Hematopoietic multipotent progenitor cell treated with erythropoietin and hydrocortisone succinate and interleukin-3 and kit ligand, for 4 days (in vitro differentiated cells): ENCODE results near the gene MTAP.
A peak's percentile ranks its signal among the peaks of the same experiment; 100 is the strongest.

Source experiments
- DNase-seq: peaks from one replicate; pipeline ENCODE4 v3.0.0-alpha.2; 2015

The MTAP gene

GRCh38 chr9:21854119-21854518 lies 51.7 kb downstream of the MTAP start:
- no peak for DNase-seq

- DNase-seq: no peak
Observed at GRCh38 chr9:21854594-21854993, 52.2 kb downstream of the MTAP start.

GRCh38 chr9:21856301-21857094 lies 54.1 kb downstream of the MTAP start:
- no peak for DNase-seq

GRCh38 chr9:21862871-21863270 lies 60.4 kb downstream of the MTAP start:
- no peak for DNase-seq

- no peak for DNase-seq
Observed at GRCh38 chr9:21864505-21864904, 62.1 kb downstream of the MTAP start.

GRCh38 chr9:21866302-21866701 lies 63.9 kb downstream of the MTAP start:
- no peak for DNase-seq

- no peak for DNase-seq
Observed at GRCh38 chr9:21871256-21871975, 69.0 kb downstream of the MTAP start.

GRCh38 chr9:21872696-21873095 lies 70.3 kb downstream of the MTAP start:
- no peak for DNase-seq

- no peak for DNase-seq
Observed at GRCh38 chr9:21873540-21874221, 71.2 kb downstream of the MTAP start.

GRCh38 chr9:21875893-21876292 lies 73.5 kb downstream of the MTAP start:
- no peak for DNase-seq

- DNase-seq: peak; percentile 48
Observed at GRCh38 chr9:21883642-21884041, 81.2 kb downstream of the MTAP start.

- no peak for DNase-seq
Observed at GRCh38 chr9:21889673-21890072, 87.2 kb downstream of the MTAP start.

- DNase-seq: no peak
Observed at GRCh38 chr9:21890696-21891095, 88.3 kb downstream of the MTAP start.

- no peak for DNase-seq
Observed at GRCh38 chr9:21901546-21901945, 99.1 kb downstream of the MTAP start.

- DNase-seq: peak; percentile 11
Observed at GRCh38 chr9:21902136-21902535, 99.7 kb downstream of the MTAP start.

GRCh38 chr9:21903380-21903965 lies 101.0 kb downstream of the MTAP start:
- no peak for DNase-seq

GRCh38 chr9:21904371-21904770 lies 101.9 kb downstream of the MTAP start:
- no peak for DNase-seq

GRCh38 chr9:21904776-21905175 lies 102.3 kb downstream of the MTAP start:
- no peak for DNase-seq

GRCh38 chr9:21906213-21906612 lies 103.8 kb downstream of the MTAP start:
- DNase-seq: no peak

- DNase-seq: no peak
Observed at GRCh38 chr9:21906881-21907280, 104.4 kb downstream of the MTAP start.

GRCh38 chr9:21919377-21920362 lies 117.2 kb downstream of the MTAP start:
- peak; percentile 71 for DNase-seq

GRCh38 chr9:21923694-21924093 lies 121.3 kb downstream of the MTAP start:
- DNase-seq: peak; percentile 8
